ENCODE results near the gene NEK1.
A peak's percentile ranks its signal among the peaks of the same experiment; 100 is the strongest.
"Not testable (repeated sequence)": the region's sequence is repeated elsewhere in the genome, so short reads cannot be mapped to it uniquely, and the experiment has no call there.

Gene NEK1

DNA sequence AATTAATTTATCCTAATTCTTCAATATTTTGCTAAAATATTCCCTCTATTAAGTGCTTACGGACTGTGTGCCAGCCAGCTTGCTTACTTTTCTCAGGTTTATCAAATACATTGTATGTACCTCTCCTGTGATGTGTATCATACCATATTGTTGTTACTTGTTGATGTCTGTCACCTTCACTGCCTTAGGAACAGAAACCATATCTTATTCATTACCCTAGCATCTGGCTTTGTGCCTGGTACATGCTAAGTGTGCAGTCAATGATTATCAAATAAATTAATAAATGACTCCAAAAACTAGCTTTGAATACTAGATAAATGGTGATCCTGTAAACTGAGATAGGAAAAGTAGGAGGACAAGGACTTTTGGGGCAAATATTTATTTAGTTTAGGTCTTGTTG is 14.9 kb upstream of the NEK1 start:
- no peak for DNase-seq

DNA sequence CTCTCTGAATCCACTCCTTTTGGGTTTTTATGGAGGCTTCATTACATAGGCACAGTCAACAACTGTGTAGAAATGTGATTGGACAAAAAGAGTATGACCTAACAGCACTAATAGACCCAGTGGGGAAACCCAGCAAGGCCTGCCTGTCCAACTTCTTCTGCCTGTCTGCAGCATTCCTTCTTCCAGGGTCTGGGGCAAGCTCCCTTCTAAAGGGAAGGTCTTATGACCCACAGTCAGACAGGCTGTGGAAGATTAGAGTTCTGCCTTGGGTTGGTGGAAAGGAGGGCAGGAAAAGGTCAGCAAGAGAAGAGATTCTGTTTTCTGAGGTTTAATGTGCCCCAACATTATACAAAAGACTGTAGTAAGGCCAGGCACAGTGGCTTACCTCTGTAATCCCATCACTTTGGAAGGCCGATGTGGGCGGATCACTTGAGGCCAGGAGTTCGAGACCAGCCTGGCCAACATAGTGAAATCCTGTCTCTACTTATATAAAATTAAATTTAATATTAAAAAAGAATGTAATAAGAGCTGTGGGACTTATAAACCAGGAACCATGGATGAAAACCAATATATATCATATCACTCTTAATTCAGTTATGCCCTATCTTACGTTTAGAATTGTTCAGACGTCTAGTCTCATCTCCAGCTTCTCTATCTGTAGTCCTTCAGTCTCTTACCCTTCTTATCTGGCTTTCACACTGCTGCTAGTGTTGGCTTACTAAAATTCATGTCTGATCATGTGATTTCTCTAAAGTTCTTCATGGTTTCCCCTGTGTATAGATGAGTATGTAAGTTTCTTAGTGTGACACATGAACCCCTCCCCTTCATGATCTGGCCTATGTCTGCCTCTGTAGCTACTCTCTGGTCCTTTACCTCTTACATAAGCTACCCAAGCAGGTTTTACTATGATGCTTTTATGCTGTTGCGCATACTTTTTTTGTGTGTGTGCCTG is 14.2 kb upstream of the NEK1 start:
- DNase-seq: no peak

DNA sequence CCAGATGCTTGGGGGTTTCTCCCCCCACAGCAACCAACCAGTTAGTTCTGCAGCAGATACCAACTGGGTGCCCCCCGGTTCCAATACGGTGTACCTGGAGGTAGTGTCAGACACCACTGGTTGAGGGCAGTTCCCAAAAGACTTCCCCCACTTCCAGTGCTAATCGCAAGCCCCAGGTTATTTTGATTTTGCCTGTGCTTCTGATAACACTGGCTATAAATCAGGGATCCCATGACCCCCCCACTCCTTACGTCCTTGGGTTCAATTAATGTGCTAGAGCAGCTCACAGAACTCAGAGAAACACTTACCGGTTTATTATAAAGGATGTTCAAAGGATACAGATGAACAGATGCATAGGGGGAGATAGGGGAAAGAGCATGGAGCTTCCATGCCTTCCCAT is 13.5 kb upstream of the NEK1 start:
- DNase-seq: no peak

DNA sequence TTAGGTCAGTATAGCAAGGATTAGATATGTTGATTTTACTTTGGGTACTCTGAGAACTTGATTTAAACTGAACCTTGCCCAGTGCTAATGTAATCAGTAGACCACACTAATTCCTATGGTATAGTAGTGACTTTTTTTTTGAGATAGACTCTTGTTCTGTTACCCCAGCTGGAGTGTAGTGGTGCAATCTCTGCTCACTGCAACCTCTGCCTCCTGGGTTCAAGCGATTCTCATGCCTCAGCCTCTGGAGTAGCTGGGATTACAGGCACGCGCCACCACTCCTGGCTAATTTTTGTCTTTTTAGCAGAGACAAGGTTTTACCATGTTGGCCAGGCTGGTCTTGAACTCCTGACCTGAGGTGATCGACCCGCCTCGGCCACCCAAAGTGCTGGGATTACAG is 11.6 kb upstream of the NEK1 start:
- DNase-seq: not testable (repeated sequence)

DNA sequence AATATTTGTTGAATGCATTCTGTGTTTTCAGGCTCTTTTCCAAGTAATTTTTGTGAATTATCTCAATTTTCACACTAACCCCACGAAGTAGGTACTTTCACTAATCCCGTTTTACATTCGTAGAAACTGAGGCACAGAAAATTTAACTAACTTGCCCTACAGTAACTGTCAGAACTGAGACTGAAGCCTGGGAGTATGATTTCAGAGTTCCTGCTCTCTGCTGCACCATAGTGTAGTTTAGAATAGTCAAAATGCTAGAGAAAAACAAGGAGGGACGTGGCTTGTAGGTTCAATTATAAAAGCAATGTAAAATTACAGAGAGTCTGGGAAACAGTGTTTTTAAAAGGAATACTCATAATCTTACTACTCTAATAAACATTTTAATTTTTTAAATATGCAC is 10.2 kb upstream of the NEK1 start:
- no peak for DNase-seq

DNA sequence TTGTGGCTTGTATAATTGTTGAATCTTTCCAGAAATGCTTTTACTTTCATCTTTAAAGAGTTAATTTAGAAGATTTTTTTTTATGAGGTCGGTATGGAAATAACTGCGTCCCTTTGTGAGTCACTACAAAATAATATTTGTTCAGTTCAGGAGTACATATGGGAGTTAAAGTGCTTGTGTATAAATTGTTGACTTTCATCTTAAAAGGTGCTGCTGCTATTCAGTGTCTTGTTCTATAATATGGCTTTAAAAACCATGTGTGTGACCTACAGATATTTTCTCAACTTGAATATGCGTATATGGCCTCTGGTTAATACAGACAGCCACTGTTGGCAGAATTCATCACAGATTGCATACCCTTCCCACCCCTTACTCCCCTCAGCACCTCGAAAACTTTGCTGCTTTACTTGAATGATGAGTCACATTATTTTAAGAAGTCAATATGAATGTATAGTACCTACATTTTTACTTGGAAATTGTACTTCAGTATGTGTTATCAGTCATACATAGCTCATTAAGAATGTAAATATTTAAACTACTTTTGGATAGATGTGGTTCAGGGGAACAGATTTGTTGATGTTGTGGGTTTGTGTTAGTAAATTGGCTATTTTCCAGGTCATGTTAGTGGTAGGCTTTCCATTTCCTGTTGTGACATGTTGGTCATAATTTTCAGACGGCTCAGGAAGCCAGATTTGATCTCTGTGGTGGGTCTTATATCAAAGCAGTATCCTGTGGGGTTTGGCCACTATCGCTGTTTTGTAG is 9.5 kb upstream of the NEK1 start:
- peak; percentile 25 for DNase-seq

DNA sequence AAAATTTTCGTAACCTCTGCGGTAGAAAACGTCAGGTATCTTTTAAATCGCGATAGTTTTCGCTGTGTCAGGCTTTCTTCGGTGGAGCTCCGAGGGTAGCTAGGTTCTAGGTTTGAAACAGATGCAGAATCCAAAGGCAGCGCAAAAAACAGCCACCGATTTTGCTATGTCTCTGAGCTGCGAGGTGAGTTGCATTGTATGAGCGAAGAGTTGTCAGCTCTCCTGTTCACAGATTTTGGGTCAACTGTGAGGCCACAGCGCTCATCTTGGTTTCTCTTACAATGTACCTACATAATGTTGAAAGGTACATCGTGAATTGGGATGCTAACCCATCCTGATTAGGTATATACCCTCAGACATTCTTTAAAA is 8.5 kb upstream of the NEK1 start:
- no peak for DNase-seq

DNA sequence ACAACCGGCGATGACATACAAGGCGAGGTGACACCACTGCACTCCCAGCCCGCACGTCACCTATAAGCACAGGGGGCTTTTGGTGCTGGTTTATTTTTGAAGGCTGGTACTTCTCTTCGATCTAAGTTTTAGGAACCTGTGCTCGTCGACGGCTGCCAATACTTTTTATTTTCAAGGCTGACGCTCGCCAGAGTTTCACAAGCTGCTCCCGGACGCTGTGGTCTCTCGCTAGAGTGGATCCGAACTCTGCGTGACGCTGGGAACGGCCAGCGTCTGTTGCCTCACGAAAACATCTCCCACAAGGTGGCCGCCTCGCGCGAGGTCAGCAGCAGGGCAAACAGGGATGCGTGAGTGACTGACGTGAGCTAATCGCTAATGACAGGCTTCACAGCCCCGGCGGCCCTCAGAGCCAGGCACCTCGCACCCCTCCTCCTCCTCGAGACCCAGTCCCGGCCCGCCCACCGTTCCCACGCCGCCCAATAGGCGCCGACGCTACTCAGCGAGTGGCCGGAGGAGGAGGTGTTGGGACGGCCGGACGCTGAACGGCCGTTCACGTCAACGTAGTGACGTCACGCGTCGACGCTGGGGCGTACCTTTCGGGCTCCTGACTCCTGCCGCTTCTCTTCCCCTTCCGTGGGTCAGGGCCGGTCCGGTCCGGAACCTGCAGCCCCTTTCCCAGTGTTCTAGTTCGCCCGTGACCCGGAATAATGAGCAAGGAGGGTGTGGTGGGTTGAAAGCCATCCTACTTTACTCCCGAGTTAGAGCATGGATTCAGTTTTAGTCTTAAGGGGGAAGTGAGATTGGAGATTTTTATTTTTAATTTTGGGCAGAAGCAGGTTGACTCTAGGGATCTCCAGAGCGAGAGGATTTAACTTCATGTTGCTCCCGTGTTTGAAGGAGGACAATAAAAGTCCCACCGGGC is 7.8 kb upstream of the NEK1 start, which contains the start of gene CLCN3:
TSS of gene CLCN3 (plus strand) at position 621 of the 922 bp plus-strand sequence. CDS start 15,351 bp downstream, outside the sequence.
- peak; percentile 88 for DNase-seq

DNA sequence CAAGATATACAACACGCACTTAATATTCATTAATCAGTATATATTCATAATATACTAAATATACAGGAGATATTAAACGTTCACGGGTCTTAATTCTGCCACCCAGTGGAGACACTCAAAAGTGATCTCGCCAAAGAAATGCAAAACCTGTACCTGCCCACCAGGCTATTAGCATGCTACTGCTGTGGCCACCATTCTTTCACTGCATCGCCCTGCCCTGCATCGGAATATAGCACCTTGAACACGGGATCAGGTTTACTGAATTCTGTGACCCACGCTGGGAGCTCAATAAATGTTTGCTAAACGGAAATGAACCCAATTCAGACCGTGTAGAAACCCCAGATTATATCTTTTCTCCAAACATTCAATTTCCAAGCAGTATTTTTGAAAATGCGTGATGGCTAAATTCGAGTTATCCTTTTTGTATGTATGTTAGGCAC is 7.2 kb upstream of the NEK1 start:
- DNase-seq: peak; percentile 41

DNA sequence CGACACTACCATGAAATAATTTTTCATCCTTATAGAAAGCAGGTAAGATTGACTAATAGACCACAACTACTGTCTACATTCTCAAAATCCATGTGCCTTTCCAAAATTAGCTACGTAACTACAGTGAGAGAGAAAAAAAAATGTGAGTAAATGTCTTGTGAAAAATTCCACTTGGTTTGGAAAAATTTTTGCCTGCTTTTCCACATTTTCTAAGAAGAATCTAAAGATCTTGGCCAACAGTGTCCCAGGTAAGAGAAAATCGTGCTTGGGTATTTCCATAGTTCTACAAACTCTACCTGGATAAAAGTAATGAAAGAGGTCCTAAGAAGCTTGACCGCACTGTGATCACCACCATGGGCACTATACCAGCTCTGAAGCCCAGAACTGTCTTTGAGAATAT is 6.6 kb upstream of the NEK1 start:
- no peak for DNase-seq

DNA sequence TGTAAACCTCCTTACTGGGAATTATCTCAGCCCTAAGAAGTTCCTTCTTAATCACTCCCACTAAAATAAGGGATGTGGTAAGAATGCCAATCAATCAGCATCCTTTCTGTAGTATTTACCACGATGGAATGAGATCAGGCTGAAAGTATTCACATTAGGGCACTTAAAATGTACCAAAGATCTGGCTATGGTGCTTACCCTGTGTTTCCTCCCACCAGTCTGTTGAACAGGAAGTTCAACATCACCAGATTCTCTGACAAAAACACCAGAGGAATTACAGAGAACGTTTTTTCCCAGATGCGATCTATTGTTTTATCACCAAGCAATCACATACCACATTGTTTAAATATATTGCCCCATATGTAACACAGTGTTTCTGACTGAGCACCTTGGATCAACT is 5.9 kb upstream of the NEK1 start:
- DNase-seq: no peak

DNA sequence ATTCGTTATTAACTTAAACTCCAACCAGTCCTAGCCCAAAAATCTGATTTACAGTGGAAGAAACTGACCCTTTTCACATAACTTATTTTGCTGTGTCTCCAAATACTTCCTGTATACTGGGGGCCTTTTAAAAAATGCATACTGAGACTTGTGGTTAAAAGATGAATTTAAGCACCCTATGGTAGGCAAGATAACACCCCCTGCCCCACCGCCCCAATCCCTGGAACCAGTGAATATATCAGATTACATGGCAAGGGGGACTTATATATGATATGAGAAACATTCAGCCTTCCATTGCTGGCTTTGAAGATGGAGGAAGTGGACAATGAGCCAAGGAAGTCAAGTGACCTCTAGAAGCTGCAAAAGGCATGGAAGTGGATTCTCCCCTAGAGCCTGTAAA is 4.9 kb upstream of the NEK1 start:
- DNase-seq: no peak

DNA sequence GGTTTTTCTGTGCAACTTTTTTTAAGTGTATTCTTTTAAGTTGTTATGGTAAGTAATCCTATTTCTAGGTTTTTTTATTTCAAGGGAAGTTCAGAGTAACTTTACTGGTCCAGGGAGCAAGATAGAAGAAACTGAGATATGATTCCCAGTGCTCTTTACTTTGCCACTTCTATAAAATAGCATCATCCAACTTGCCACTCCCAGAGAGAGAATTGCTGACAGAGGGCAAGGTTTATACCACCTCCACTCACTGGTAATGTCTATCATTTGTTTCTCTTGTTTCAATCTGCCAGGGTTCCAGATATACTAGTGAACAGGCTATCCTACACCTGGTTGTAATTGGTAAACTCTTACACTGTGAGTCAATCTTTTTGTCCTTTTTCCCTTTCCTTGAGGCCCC is 4.5 kb upstream of the NEK1 start:
- DNase-seq: no peak

DNA sequence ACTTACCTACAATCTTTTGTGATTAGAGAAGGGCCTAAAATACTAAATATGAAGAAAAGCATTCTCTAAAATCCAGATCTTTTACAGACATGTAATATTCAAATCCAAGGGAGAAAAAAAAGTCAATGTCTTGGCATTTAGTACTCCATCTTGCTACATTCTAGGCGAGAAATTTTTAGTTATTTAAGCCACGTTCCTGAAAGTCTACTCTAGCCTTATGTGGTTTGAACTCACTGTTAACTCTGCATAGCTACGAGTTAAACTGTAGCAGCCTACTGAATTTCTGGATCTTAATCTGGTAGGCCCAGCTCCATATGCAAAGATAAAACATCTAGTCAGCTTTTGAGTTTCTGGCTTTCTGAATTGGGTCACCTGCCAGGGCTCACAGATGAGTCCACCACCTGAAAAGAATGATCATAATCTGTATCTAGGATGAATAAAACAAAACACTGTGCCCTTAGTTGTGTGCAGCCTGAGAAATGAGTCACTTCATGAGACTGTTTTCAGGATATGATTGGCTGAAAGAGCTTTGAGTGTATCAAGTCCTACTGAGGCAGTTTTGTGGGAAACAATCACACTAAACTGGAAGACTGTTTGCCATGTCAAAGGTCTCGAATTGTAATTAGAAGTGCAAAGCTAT is 3.2 kb upstream of the NEK1 start:
- no peak for DNase-seq

DNA sequence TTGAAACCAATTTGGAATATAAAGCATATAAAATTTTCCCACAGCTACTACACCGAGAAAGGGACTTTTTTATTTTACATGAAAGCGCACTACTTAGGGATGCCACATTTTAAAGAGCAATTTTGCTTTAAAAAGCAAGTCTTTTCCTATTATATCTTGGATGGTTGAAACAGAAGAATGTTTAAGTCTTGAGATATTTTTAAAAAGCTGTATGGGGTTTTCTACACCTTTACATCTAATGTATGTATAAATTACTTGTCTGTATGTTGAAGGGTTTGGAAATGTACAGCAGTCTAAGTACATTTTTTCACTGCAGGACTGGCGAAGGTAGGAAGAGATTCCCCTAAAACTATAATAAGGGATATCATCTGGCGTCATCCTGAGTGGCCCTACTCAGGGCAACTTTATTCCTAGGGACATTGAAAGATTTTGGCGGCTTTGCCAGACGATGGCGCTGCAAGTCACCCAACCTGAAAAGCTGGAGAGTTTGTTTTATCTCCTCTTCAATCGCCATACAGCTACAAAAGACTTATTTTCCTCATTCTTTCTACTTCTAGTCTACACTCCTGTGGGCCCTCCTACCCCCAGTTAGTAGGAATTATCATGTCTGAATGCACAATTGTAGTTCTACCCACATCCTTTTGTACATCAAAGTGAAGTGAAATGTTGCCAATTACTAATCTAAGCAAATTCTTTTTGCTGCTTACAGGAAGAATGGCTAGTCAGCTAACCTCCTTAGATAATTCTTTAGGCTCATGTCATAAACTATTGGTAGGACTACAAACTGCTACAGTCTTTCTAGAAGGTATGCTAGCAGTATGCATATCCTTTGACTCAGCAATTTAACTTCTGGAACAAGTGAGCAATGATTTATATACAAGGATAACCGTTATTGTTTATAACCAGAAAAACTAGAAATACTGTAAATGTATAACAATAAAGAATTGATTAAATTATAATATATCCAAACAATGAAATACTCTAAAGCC is 782 bp upstream of the NEK1 start:
- DNase-seq: peak; percentile 67

DNA sequence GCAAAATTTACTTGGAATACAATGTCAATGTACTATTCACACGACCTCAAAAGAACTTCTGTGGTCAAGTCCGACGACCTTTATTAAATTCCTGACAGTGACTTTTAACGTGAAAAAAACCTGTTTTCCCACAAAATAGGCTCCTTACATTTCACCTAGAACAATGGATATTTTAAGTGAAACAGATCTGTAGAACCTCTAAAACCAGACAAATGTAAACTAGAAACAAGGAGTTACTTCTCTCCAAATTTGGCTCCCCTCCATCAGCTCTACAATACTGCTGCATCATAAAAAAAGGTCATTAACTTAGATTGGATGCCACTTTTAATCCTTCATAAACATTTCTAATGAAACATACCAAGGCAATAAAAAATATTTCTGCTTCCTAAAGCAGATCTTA is 1.2 kb downstream of the NEK1 start:
- DNase-seq: peak; percentile 1

DNA sequence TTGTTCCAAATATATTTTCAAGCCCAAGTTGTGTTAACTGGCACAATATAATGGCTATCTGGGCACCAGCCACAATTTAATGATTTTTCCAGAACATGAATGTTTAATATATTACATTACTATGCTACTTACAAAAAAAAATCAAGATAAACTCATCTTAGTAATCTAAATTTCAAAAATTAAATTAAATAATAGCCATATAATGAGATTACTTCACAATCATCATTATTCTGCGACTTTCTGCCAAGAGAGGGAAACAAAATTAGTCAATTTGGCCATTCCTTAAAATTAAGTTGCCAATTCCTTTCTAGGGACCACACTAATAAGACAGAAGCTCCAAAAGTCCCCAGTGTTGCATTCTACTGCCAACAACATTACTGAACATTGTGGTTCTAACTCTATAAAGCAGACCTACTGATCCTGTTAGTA is 7.5 kb downstream of the NEK1 start:
- no peak for DNase-seq

DNA sequence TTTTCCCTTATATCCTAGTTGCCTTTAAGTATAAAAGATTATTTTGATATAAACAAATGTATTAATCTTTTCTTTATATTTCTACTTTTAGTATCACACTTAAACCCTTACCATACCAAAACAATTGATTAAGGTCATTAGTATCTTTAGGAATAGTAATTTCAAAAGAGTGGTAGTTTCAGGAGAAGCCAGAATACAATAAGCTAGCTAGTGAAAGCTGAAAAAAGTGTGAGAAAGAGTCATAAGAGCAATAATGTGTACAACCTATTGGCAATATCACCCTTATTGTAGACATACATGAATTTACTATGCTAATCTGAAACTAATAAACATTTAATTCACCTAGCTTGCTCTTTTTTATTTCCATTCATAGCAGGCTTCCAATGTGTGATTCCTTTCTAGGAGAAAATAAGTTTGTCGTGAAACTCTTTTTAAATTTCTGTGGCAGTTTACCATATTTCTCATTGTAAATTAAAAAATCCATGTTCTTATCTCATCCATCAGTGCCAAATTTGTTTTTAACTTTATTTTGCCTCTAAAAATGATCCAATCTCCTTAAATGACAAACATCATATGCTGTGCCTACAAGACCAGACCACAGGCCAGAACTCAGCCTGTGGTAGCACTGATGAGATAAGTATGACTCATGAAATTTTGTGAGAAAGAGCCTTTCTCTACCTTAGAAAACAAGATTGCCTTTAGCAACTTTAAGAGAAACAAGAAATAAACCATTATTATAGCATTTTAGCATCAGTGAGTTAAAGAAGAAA is 8.1 kb downstream of the NEK1 start:
- no peak for DNase-seq

DNA sequence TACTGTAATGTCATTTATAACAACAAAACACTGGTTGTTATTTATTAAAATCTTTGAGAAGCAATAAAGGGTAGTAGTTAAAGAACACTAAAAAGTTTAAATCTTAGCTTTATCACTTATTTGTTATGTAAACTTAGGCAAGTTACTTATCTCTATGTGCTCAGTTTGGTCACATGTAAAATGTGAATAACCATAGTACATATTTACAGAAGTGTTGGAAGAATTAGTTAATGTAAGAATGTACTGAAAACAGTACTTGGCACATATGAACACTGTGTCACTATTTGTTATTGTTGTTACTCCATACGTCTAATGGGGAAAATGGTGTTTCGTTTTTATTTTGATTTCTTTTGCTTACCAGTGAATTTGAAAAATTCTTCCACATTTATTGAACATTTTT is 9.1 kb downstream of the NEK1 start:
- DNase-seq: no peak
